OCI-LY1 (cell line): ENCODE data around the gene KRTAP10-3.

Source experiments
- EZH2 ChIP-seq: fragments of 200-600 bp; sonication (generic), shearing (Covaris generic); IDR thresholded peaks from 2 replicates; pipeline ENCODE4 v1.8.0; 2017; ENCODE audit warnings: borderline replicate concordance, mixed run types, mild to moderate bottlenecking, antibody characterized with exemption, low read length, moderate library complexity, mixed read lengths
- TF ChIP-seq, protein P1 (sequence below): fragments of 200-600 bp; sonication (generic), shearing (Covaris generic); IDR thresholded peaks from 2 replicates; pipeline ENCODE4 v1.5.1; 2017; ENCODE audit warnings: mild to moderate bottlenecking, antibody characterized with exemption, low read length, moderate library complexity, mixed read lengths

DNA sequence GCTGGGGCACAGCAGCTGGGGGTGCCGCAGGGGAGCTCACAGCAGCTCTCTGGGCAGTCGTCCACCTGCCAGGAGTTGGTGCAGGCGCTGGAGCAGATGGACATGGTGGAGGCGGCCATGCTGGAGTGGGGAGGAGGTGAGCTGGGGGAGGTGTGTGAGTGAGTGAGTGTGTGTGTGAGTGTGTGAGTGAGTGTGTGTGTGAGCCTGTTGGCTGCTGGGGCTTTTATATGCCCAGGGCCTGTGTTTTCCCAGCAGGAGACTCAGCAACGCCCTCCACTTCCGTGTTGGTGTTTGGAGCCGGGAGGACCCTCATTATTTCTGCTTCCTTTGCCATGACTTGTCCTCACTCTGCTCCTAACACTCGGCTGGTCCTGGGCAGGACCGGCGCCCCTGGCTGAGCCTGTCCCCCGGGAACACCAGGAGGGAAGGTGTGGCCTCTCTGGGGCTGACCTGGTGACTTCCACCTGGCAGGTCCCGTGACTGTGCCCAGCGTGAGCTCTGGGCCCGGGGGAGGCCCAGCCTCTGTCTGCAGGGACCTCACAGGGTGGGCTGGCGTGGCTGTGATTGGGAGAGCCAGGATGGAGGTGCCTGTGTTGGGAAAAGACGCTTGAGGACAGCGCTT is 7.1 kb downstream of the KRTAP10-3 start, which contains the start of gene KRTAP10-2:
- TF ChIP-seq, protein P1, sequence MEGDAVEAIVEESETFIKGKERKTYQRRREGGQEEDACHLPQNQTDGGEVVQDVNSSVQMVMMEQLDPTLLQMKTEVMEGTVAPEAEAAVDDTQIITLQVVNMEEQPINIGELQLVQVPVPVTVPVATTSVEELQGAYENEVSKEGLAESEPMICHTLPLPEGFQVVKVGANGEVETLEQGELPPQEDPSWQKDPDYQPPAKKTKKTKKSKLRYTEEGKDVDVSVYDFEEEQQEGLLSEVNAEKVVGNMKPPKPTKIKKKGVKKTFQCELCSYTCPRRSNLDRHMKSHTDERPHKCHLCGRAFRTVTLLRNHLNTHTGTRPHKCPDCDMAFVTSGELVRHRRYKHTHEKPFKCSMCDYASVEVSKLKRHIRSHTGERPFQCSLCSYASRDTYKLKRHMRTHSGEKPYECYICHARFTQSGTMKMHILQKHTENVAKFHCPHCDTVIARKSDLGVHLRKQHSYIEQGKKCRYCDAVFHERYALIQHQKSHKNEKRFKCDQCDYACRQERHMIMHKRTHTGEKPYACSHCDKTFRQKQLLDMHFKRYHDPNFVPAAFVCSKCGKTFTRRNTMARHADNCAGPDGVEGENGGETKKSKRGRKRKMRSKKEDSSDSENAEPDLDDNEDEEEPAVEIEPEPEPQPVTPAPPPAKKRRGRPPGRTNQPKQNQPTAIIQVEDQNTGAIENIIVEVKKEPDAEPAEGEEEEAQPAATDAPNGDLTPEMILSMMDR, result no peak
- no peak for TF ChIP-seq EZH2
